ENCODE measurements around the gene BLVRA.

DNA sequence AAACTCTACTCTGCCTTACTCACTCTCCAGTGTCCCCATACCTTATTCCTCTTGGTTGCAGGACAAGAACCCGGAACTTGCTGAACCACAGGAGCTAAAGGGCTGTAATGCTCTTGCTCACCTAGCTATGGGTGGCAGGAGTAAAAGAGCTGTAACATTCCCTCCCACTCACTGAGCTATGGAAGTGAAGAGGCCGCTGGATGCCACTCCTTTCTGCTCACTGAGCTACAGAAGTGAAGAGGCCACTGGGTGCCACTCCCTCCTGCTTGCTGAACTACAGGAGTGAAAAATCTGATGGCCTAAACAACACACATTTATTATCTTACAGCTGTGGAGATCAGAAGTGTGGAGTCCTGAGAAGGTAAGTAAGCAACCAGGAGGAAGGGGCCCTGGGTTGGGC, 93.3 kb downstream of the BLVRA start:
- TF ChIP-seq POLR2A (IDR thresholded peaks at IDR 0.05; ENCODE audit: low read depth, low read length): no peak
- no peak for TF ChIP-seq POLR2AphosphoS5 (IDR thresholded peaks at IDR 0.05; ENCODE audit: low read depth, low read length)
- no peak for TF ChIP-seq TAF1 (IDR thresholded peaks at IDR 0.05; ENCODE audit: low read depth, low read length)
